ENCODE results near the gene HSPG2. TPM values are rescaled to one million over a fixed set of nuclear protein-coding genes. Genes with fewer than 3 reads are reported as not detected.

The HSPG2 gene
- total and polyA plus RNA-seq, 2 of the 8 experiments (the other 6 are each of a cell fraction or from before 2014, with no cell fraction given): 17.8 to 111 TPM

- no peak for TF ChIP-seq GABPA (IDR thresholded peaks at IDR 0.05; ENCODE audit: borderline replicate concordance, insufficient read depth, low read length)
- TF ChIP-seq KDM5A (IDR thresholded peaks at IDR 0.05; ENCODE audit: low read length): no peak
- TF ChIP-seq E2F6 (IDR thresholded peaks at IDR 0.05): no peak; the same call in 1 of the 2 replicates
- peak; percentile 84; the same call in 1 of the 2 replicates for TF ChIP-seq ATF2 (IDR thresholded peaks at IDR 0.05; ENCODE audit: low read length)
- no peak for TF ChIP-seq HDAC6 (IDR thresholded peaks at IDR 0.05; ENCODE audit: low read depth, low read length)
- no peak for TF ChIP-seq RNF2 (IDR thresholded peaks at IDR 0.05; ENCODE audit: borderline replicate concordance, low read depth, low read length, missing control alignments, poor library complexity, severe bottlenecking)
- no peak for TF ChIP-seq SP2 (IDR thresholded peaks at IDR 0.05; ENCODE audit: low read length)
- peak; percentile 41 for TF ChIP-seq TAF7 (optimal IDR thresholded peaks at IDR 0.05; ENCODE audit: borderline replicate concordance, low read depth, low read length)
- TF ChIP-seq BRCA1 (IDR thresholded peaks at IDR 0.05; ENCODE audit: low read depth, low read length): no peak
- TF ChIP-seq FOSL1 (IDR thresholded peaks at IDR 0.05; ENCODE audit: insufficient read depth, low read depth, low read length): no peak
- TF ChIP-seq ZNF274 (IDR thresholded peaks at IDR 0.05; ENCODE audit: borderline replicate concordance, extremely low read depth, low read length): no peak
- TF ChIP-seq KDM1A (IDR thresholded peaks at IDR 0.05; ENCODE audit: borderline replicate concordance, low read length): no peak
- TF ChIP-seq KDM4A (IDR thresholded peaks at IDR 0.05; ENCODE audit: low read depth, low read length, severe bottlenecking): peak; percentile 83
- no peak for TF ChIP-seq CTCF (IDR thresholded peaks at IDR 0.05; ENCODE audit: control extremely low read depth in 1 of 3, insufficient read depth in 1 of 3, low read depth in 1 of 3, low read length in 3 of 3)
- TF ChIP-seq EZH2 (IDR thresholded peaks at IDR 0.05; ENCODE audit: low read depth, low read length, severe bottlenecking): no peak
- peak; percentile 85 for TF ChIP-seq TBP (IDR thresholded peaks at IDR 0.05; ENCODE audit: low read depth, low read length)
- TF ChIP-seq RAD21 (IDR thresholded peaks at IDR 0.05 in 1 of 2, conservative IDR thresholded peaks at IDR 0.05 in 1 of 2; ENCODE audit: low read depth in 2 of 2, low read length in 2 of 2): no peak
Observed at GRCh38 chr1:21782868-21783678, 154.0 kb downstream of the HSPG2 start, which contains the start of gene USP48 (continued).
